Liver (tissue), 2 donors: ENCODE measurements around the gene OR1L4.

ENCODE experiments used
- GABPA ChIP-seq, 2 donors: IDR thresholded peaks in 1 of 2; conservative IDR thresholded peaks in 1 of 2; 2 replicates each; pipeline ENCODE4 v1.6.1; 2016; ENCODE audit warnings: antibody characterized with exemption in 2 of 2, mild to moderate bottlenecking in 1 of 2, moderate library complexity in 1 of 2
- TF ChIP-seq, protein P1 (sequence below): IDR thresholded peaks from 2 replicates; pipeline ENCODE4 v1.6.1; 2016; ENCODE audit warnings: antibody characterized with exemption
- donor health status: healthy.

GRCh38 chr9:122767817-122768216, 44.0 kb downstream of the OR1L4 start:
- TF ChIP-seq, protein P1, sequence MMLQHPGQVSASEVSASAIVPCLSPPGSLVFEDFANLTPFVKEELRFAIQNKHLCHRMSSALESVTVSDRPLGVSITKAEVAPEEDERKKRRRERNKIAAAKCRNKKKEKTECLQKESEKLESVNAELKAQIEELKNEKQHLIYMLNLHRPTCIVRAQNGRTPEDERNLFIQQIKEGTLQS, result no peak
- TF ChIP-seq GABPA (IDR thresholded peaks at IDR 0.05 in 1 of 2, conservative IDR thresholded peaks at IDR 0.05 in 1 of 2), result no peak
